NCI-H2227 (cell line): ENCODE data around the gene EFNA4.
A peak's percentile ranks its signal among the peaks of the same experiment; 100 is the strongest.

ENCODE experiments used
- DNase-seq: peaks from one replicate; lab custom pipeline; 2025; ENCODE audit not compliant: unreplicated experiment; lab: John Stamatoyannopoulos, UW

EFNA4 gene

GRCh38 chr1:155072531-155073289 is 9.2 kb downstream of the EFNA4 start:
- DNase-seq, result no peak

GRCh38 chr1:155073377-155074242 is 10.1 kb downstream of the EFNA4 start:
- no peak for DNase-seq

DNA sequence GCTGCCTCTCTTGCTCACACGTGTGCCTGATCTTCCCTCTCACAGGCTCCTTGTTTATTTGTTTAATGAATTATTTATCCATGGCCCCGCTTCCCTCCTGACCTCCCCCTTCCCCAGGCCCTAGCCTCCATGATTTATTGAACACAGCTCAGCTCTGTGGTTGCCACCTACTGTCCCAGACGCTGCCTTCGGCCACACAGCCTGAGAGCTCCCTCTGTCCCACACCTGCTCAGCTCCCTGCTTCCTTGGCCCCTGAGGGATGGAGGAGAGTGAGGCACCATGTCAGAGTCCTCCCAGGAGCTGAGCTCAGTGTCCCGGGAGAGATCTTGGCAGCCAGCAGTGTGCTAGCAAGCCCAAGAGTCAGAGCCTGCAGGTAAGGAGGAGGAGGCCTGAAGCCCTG is 12.0 kb downstream of the EFNA4 start:
- DNase-seq, result no peak

- DNase-seq, result no peak
These were observed 12.8 kb downstream of the EFNA4 start for GRCh38 chr1:155076371-155076770.

DNA sequence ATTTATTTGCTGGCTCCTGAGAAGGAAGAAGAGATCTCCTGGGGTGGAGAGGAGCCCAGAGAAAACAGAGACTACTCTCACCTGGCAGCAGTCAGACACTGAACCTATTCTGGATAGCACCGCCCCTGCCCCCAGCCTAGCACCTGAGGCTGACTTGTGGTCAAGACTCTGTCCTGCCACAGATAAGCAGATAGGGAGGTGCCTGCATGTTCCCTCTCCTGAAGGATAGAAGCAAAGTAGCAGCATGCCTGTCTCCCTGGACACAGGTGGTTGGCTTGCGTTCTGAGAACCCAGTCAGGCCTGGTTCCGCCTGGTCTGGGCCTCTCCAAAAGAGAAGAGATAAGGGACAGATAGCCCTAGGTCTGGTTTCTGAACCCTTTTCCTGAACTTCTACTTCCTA is 13.8 kb downstream of the EFNA4 start:
- DNase-seq, result no peak

GRCh38 chr1:155077758-155078445 is 14.4 kb downstream of the EFNA4 start:
- DNase-seq, result no peak

DNA sequence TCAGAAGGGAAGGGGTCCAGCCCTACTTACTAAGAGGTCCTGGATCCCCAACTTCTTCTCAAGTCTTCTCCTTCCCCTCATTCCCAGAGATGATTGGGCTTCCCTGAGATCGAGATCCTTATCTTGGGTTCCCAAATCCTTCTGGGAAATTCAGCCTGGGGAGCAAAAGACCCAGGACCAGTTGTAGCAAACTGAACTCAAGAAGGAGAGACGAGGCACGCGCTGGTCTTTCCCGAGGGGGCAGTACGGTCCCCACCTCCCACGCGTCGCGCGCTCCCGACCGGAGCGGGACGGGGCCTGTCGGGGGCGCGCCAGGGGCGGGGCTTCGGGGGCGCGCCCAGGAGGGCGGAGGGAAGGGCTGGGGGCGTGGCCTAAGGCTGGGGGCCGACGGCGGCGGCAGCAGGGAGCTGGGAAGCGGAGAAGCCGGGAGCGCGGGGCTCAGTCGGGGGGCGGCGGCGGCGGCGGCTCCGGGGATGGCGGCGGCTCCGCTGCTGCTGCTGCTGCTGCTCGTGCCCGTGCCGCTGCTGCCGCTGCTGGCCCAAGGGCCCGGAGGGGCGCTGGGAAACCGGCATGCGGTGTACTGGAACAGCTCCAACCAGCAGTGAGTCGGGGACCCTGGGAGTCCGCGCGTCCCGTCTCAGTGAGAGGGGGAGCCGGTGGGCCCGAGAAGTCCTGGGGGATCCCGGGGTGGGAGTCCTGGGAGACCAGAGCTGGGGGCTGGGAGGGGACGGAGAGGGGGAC is 15.1 kb downstream of the EFNA4 start, which contains the start of gene EFNA3:
EFNA3 (plus strand) TSS at position 369 of the 741 bp plus-strand sequence; CDS start at position 474, 105 bp downstream.
- DNase-seq, result peak; percentile 92

- no peak for DNase-seq
These were observed 15.6 kb downstream of the EFNA4 start for GRCh38 chr1:155079210-155079486.

DNA sequence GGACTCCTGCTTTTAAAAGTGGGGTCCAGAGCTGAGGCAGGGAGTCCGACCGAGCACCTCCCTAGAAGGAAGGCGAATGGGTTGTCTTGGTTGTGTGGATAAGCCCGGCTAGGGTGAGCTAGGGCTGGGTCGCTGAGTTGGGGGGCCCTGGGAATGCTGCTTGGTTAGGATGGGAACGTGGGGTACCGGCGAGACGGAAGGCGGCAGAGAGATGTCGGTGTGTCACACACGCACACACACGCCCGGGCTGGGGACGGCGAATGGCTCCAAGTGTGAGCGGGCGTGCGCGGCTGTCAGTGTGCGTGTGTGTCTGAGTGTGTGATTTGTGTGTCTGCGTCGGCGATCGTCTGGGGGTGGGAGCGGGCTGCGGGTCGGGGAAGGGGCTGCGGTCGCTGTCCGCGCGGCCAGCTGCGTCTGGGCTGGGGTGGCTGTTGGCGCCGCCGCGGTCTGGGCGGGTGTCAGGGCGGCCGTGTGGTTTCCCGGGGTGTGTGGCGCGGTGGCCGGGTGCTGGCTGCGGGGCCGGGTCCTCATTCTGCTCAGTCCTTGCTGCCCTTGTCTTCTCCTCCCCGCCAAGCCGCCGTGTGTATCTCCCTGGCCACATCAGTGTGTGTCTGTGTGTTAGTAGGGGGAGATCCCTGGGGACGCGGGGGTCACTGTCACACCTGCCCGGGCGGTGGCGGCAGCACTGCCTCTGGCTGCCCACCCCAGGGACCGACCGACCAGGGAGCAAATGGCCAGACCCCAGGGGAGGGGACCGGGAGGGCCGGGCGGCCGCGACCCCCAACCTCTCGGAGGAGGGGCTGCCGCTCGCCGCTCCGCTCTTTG is 16.2 kb downstream of the EFNA4 start:
- peak; percentile 43 for DNase-seq

- DNase-seq, result peak; percentile 98
These were observed 17.0 kb downstream of the EFNA4 start for GRCh38 chr1:155080312-155081228.

DNA sequence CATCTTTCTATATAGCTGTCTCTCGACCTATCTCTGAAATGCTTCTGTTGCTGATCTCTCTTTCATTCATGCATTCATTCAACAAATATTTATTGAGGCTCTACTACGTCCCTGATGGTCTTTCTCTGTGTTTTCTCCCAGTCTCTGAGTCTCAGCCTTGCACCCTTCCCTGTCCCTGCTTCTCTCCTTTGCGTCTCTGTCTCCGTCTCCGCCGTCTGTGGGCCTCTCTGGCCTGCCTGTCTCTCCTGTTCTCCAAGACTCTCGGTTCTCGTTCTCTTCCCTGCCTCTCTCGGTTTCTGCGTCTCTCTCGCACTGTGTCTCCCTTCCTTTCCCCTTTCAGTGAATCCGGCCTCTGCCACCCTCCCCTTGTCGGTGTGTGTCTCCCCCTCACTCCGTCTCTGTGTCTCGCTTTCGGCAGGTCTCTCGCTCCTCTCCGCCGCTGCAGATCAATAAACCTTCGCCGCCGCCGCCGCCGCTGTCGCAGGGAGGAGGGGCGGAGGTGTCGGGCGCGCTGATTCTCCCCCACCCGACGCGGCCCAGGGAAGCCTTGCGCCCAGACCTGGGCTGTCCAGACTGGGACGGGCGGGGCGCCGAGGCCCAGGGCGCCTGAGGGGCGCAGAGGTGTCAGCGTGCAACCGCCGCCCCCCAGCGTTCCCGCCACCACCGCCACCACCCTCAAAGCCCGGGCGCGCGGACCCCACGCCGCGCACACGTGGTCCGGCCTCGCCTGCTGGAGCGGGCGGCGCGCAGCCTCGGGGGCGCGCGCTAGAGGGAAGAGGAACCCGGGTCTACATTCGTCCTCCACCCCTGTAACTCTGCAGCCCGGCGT is 18.1 kb downstream of the EFNA4 start:
- peak; percentile 59 for DNase-seq

GRCh38 chr1:155082301-155083051 is 18.9 kb downstream of the EFNA4 start:
- DNase-seq, result peak; percentile 59

GRCh38 chr1:155083052-155083541 is 19.6 kb downstream of the EFNA4 start:
- DNase-seq, result no peak

DNA sequence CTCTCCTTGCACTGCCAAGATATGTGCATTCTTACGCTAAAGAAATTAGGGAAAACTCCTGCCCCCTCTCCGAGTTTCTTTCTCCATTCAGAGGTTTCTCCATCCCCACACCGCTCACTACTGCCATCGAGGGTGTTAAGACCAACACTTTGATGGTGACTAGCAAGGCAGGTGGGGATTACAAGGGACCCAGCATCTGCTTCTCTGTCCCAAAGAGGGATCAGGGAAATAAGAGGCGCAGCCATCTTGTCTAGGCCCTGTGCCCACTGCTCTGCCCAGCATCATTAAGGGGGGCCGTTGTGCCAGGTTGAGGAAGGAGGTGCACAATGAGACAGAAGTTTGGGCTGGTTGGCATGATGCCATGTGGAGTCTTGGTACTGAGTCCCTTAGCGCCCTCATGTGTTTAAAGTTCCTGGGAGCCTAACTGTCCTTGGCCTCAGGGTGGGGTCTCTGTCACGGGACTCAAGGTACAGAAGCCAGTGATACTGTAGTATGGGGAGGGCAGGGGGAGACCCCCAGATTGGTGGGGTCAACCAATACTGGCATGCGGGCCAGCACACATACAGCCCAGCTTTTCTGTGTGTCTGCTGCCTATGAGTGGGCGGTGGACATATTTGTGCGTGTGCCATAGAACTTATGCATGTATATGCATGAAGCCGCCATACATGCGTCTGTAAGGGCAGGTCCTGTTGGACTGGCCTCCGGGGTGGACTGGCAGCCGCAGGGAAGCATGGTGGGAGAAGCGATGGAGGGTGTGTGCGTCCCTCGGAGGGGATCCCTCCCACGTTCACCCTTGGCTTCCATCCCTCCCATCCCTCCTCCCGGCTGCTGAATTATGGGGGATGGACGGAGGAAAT is 20.6 kb downstream of the EFNA4 start:
- peak; percentile 58 for DNase-seq

GRCh38 chr1:155084722-155085503 is 21.4 kb downstream of the EFNA4 start:
- DNase-seq, result peak; percentile 98
